LNCaP clone FGC (cell line): ENCODE measurements around the gene MCHR1.

ENCODE experiments used
- DNase-seq: peaks from one replicate; pipeline ENCODE4 v3.0.0-alpha.2; 2011; ENCODE audit warnings: low read depth
- H3K4me3 ChIP-seq: 2 replicates; pipeline ENCODE4 v1.5.1; 2011; ENCODE audit warnings: mild to moderate bottlenecking, low read depth, low read length, control low read depth
- CTCF ChIP-seq: IDR thresholded peaks from 2 replicates; pipeline ENCODE4 v1.5.1; 2012; ENCODE audit warnings: mild to moderate bottlenecking; ENCODE audit not compliant: control insufficient read depth, insufficient read depth; ENCODE audit errors: extremely low read depth

Gene MCHR1

GRCh38 chr22:40636380-40637182, 42.7 kb upstream of the MCHR1 start, which contains the start of gene MRTFA:
Gene MRTFA, minus strand, starts transcription at chr22:40636719.
- H3K4me3 ChIP-seq: peak within 1 kb of the TSS; percentile 80
- DNase-seq: peak; percentile 99
- TF ChIP-seq CTCF: no peak

DNA sequence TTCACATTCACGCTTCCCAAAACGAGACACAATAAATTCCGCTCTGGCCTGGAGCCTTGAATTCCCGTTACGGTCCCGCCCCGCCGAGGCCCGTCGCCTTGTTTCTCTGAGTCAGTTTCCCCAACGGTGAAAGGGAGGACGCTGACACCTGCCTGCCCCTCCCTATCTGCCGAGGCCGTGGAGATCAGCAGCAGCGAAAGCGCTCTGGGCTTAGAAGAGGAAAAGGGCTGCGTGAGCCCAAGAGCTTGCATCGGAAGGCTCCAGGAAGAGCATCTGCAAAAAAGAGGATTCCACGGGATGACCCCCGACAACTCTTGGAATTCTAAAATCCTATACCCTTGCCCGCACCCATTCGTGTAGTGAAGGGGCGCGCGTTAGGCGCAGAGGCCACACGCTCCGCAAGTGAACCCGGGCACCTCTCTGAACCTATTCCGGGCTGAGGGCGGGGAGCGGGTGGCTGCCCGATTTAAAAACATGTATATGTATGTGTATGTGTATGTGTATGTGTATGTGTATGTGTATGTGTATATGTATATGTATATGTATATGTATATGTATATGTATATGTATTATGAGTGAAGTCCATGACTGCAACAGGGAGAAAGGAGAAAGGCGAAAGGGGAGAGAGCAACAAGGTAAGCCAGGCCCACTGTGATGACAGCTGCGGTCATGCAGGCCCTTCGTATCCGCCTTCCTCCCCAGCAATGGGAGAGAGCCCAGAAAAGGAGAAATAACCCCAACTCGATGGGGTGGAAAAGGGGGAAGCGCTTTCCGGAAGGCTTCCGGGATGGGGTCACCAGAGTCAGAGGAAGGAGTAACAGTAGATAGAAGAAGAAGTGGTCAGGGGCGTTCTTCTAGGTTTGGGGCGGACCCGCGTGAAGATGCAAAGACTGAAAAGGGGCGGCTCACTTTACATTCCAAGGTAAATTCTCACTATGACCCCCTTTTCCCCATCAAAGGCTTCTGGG, 41.8 kb upstream of the MCHR1 start:
- DNase-seq: no peak
- peak overlapping the region; percentile 80 for H3K4me3 ChIP-seq
- no peak for TF ChIP-seq CTCF

DNA sequence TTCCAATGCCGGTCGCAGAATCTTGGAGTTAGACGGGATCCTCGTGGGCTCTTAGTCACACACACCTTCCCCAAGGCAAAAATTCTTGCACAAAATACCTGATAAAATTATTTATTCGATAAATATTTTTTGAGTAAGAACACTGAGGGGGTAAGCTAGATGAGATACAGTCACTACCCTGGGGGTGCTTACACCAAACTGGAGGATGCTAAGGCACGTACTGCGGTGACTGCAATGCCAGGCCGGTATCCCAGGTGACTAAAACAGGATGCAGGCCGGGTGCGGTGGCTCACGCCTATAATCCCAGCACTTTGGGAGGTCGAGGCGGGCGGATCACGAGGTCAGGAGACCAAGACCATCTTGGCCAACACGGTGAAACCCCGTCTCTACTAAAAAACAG, 41.0 kb upstream of the MCHR1 start:
- no peak for TF ChIP-seq CTCF
- no peak overlapping the region for H3K4me3 ChIP-seq
- no peak for DNase-seq

GRCh38 chr22:40641269-40641668, 38.0 kb upstream of the MCHR1 start:
- TF ChIP-seq CTCF: no peak
- no peak overlapping the region for H3K4me3 ChIP-seq
- DNase-seq: no peak

GRCh38 chr22:40642316-40642715, 37.0 kb upstream of the MCHR1 start:
- no peak for DNase-seq
- TF ChIP-seq CTCF: no peak
- H3K4me3 ChIP-seq: no peak overlapping the region

DNA sequence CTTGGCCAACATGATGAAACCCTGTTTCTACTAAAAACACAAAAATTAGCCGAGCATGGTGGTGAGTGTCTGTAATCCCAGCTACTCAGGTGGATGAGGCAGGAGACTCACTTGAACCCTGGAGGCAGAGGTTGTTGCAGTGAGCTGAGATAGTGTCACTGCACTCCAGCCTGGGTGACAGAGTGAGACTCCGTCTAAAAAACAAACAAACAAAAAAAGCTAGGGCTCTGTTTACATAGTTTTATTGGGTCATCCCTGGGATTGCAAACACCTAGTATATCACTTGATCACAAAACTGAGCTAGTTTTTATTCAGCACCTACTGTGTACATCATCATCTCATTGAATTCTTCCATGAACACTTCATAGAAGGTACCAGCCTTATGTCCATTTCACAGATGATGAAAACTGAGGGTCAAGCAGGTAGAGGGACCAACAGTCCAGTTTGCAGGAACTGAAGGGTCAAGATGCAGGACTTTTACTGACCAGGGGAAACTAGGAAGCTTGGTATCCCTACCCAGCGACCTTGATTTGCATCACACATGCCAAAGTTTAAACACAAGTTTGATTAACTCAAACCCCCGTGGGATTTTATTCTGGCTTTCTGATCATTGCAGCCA, 33.6 kb upstream of the MCHR1 start:
- no peak overlapping the region for H3K4me3 ChIP-seq
- no peak for TF ChIP-seq CTCF
- DNase-seq: no peak
